ENCODE data around the gene CGREF1.

The CGREF1 gene

GRCh38 chr2:27118525-27119329, at the start of gene CGREF1:
Gene CGREF1 (minus strand): TSS chr2:27119128. CDS start chr2:27104366, 14,762 bp downstream.
- no peak for DNase-seq

GRCh38 chr2:27164960-27165763, 46.2 kb upstream of the CGREF1 start:
- no peak for DNase-seq

GRCh38 chr2:27162151-27163121, 43.5 kb upstream of the CGREF1 start:
- DNase-seq: no peak

GRCh38 chr2:27160191-27160590, 41.3 kb upstream of the CGREF1 start:
- no peak for DNase-seq

- DNase-seq: no peak
Measured at GRCh38 chr2:27159271-27159670, 40.3 kb upstream of the CGREF1 start.

- no peak for DNase-seq
Measured at GRCh38 chr2:27158468-27158867, 39.5 kb upstream of the CGREF1 start.

- no peak for DNase-seq
Measured at GRCh38 chr2:27155069-27155520, 36.2 kb upstream of the CGREF1 start.

GRCh38 chr2:27154488-27154887, 35.6 kb upstream of the CGREF1 start:
- no peak for DNase-seq

- DNase-seq: no peak
Measured at GRCh38 chr2:27152796-27153464, 34.0 kb upstream of the CGREF1 start.

- DNase-seq: no peak
Measured at GRCh38 chr2:27152102-27152795, 33.3 kb upstream of the CGREF1 start.

- no peak for DNase-seq
Measured at GRCh38 chr2:27150639-27151230, 31.8 kb upstream of the CGREF1 start.

- no peak for DNase-seq
Measured at GRCh38 chr2:27149570-27150405, 30.9 kb upstream of the CGREF1 start.

GRCh38 chr2:27148801-27149439, 30.0 kb upstream of the CGREF1 start, which contains the start of gene TCF23:
Gene TCF23 (plus strand): TSS chr2:27149004. CDS start chr2:27149134, 130 bp downstream.
- no peak for DNase-seq

GRCh38 chr2:27147935-27148334, 29.0 kb upstream of the CGREF1 start:
- DNase-seq: no peak

GRCh38 chr2:27145682-27146081, 26.8 kb upstream of the CGREF1 start:
- DNase-seq: no peak

- no peak for DNase-seq
Measured at GRCh38 chr2:27143285-27143684, 24.4 kb upstream of the CGREF1 start.

- DNase-seq: no peak
Measured at GRCh38 chr2:27139310-27139709, 20.4 kb upstream of the CGREF1 start, which contains the start of gene PRR30. Gene PRR30 (minus strand): TSS chr2:27139410. CDS start chr2:27138329, 1,081 bp downstream.

- no peak for DNase-seq
Measured at GRCh38 chr2:27138111-27138510, 19.2 kb upstream of the CGREF1 start.

GRCh38 chr2:27137322-27137935, 18.5 kb upstream of the CGREF1 start:
- no peak for DNase-seq
